Stomach (tissue), 9 donors: ENCODE data around the gene EEF1A2. TPM values are rescaled to one million over a fixed set of nuclear protein-coding genes. Genes with fewer than 3 reads are reported as not detected.
A peak's percentile ranks its signal among the peaks of the same experiment; 100 is the strongest.

Experiments
- DNase-seq, 2 donors: peaks; one replicate each; pipeline versions ENCODE4 v3.0.0 to v3.0.0-alpha.2; 2013 to 2019
- H3K27ac ChIP-seq, 5 donors: fragments of 200-600 bp in 4 of 5; sonication (generic) in 4 of 5; one replicate each; pipeline ENCODE4 v1.5.1; 2013 to 2019; ENCODE audit warnings: mild to moderate bottlenecking in 1 of 5, moderate library complexity in 1 of 5
- H3K27me3 ChIP-seq, 3 donors: fragments of 200-600 bp; sonication (generic); one replicate each; pipeline ENCODE4 v1.5.1; 2017 to 2019; ENCODE audit warnings: mixed run types in 1 of 3
- H3K36me3 ChIP-seq, 4 donors: fragments of 200-600 bp; sonication (generic); 1 replicate in 3 of 4; 2 replicates in 1 of 4; pipeline ENCODE4 v1.5.1; 2016 to 2019
- H3K4me1 ChIP-seq, 4 donors: fragments of 200-600 bp; sonication (generic); one replicate each; pipeline ENCODE4 v1.5.1; 2016 to 2019
- H3K4me3 ChIP-seq, 4 donors: fragments of 200-600 bp; sonication (generic) in 3 of 4; one replicate each; pipeline ENCODE4 v1.5.1; 2016 to 2019; ENCODE audit warnings: mild to moderate bottlenecking in 1 of 4
- H3K9me3 ChIP-seq, 4 donors: fragments of 200-600 bp; sonication (generic); one replicate each; pipeline ENCODE4 v1.5.1; 2016 to 2019
- CTCF ChIP-seq, 7 experiments: fragments of 450-650 bp in 4 of 7; fragments of 200-600 bp in 3 of 7; sonication (generic) in 3 of 7; IDR thresholded peaks; one replicate each; pipeline ENCODE4 v1.5.1; 2016 to 2019; ENCODE audit warnings: antibody characterized with exemption in 7 of 7, control low read depth in 2 of 7, mild to moderate bottlenecking in 1 of 7
- EP300 ChIP-seq: sonication (generic); formaldehyde crosslinking; IDR thresholded peaks from one replicate; pipeline ENCODE4 v1.6.1; 2017; ENCODE audit warnings: antibody characterized with exemption
- POLR2A ChIP-seq, 4 donors: fragments of 450-650 bp; IDR thresholded peaks; one replicate each; pipeline ENCODE4 v1.6.1; 2016; ENCODE audit warnings: antibody characterized with exemption in 4 of 4, control low read depth in 2 of 4, mild to moderate bottlenecking in 1 of 4, moderate library complexity in 1 of 4
- POLR2AphosphoS5 ChIP-seq, 3 donors: sonication (generic); formaldehyde crosslinking; IDR thresholded peaks; one replicate each; pipeline ENCODE4 v1.6.1; 2016; ENCODE audit warnings: antibody characterized with exemption in 3 of 3
- WGBS, 5 donors: extraction: QIAGEN DNeasy Blood & Tissue Kit in 3 of 5; methylation state at CpG; one replicate each; pipeline versions ENCODE4 v1.1.5 to v1.1.7; 2013 to 2018; 5-methylcytosine and 5-hydroxymethylcytosine counted together
- intact Hi-C: fragments of 100-400 bp; cut with DNase I; formaldehyde crosslinking; loops from one replicate; pipeline ENCODE4 v1.15.1; 2023; ENCODE audit warnings: low total_unique reads
- polyA plus RNA-seq, 3 donors: library from polyadenylated mRNA; stranded (reverse); fragments of 200-250 nt; gene quantifications; one replicate each; pipeline ENCODE4 v1.2.3, GENCODE V29; 2013
- total RNA-seq, 5 donors: library from RNA; depleted of rRNA; stranded (reverse); fragments of >200 nt; gene quantifications; one replicate each; pipeline versions ENCODE4 v1.1.0 to v1.2.3, GENCODE V29; 2014 to 2016
- donor health status: healthy with polysubstance abuse.
- donor health status: Bipolar disorder and iron deficiency.
- donor health status: healthy.

EEF1A2 gene
- total and polyA plus RNA-seq, 8 donors = 0.58 to 64.8 (median 23.8) TPM; not detected in 1

- Histone ChIP-seq H3K36me3 (peaks cover 0 to 21% (median 13%) of the 10 kb centered on the region in 4 donors), H3K4me1 (peaks cover 20 to 51% (median 42%) of the 10 kb centered on the region in 4 donors), H3K27me3 (no peaks in the 10 kb centered on the region), H3K4me3 (peak overlapping the region; percentile 77 to 98 (median 91)), H3K9me3 (peaks cover 0 to 8% (median 0%) of the 10 kb centered on the region in 4 donors), H3K27ac (peak overlapping the region; percentile 92 to 99 (median 98))
- TF ChIP-seq EP300 (no peak), POLR2AphosphoS5 (IDR thresholded peaks at IDR 0.05) (peak in 1 of 3 donors; percentile 1), CTCF (IDR thresholded peaks at IDR 0.05) (peak in 1 of 7 experiments; percentile 11), POLR2A (IDR thresholded peaks at IDR 0.05) (no peak)
- peak; percentile 89 to 95 for DNase-seq
- intact Hi-C loops = no loop called here
- 0 to 2% (median 1%) methylated on average over 14 to 68 of the region's 68 CpGs for WGBS, 5 donors
These were observed 22.2 kb upstream of the EEF1A2 start for GRCh38 chr20:63520934-63521601.

- no peaks in the 10 kb centered on the region for H3K27me3 ChIP-seq
- H3K36me3 ChIP-seq = peaks cover 0 to 21% (median 13%) of the 10 kb centered on the region in 4 donors
- TF ChIP-seq EP300 = no peak
- peak; percentile 87 to 98 (median 98) for TF ChIP-seq POLR2AphosphoS5 (IDR thresholded peaks at IDR 0.05)
- peak in 1 of 4 donors; percentile 22 for TF ChIP-seq POLR2A (IDR thresholded peaks at IDR 0.05)
- H3K4me1 ChIP-seq = peaks cover 20 to 47% (median 42%) of the 10 kb centered on the region in 4 donors
- H3K9me3 ChIP-seq = peaks cover 0 to 8% (median 0%) of the 10 kb centered on the region in 4 donors
- DNase-seq = peak; percentile 89 to 95
- peak within 1 kb of the TSS; percentile 77 to 98 (median 91) for H3K4me3 ChIP-seq
- H3K27ac ChIP-seq = peak within 1 kb of the TSS; percentile 92 to 99 (median 98)
- intact Hi-C loops = no loop called here
- 0 to 1% (median 0%) methylated on average over 5 to 64 of the region's 64 CpGs for WGBS, 5 donors
These were observed 21.6 kb upstream of the EEF1A2 start, which contains the start of gene PPDPF for GRCh38 chr20:63520504-63520933. Gene PPDPF (plus strand): TSS chr20:63520765. CDS start chr20:63521309, 544 bp downstream.

GRCh38 chr20:63519668-63520503, 21.0 kb upstream of the EEF1A2 start:
- TF ChIP-seq CTCF (IDR thresholded peaks at IDR 0.05) (peak in 3 of 7 experiments; percentile 15 to 42 (median 18)), EP300 (no peak)
- Histone ChIP-seq H3K36me3 (peaks cover 0 to 21% (median 13%) of the 10 kb centered on the region in 4 donors), H3K4me3 (peak overlapping the region; percentile 77 to 98 (median 91)), H3K27ac (peak overlapping the region; percentile 92 to 99 (median 98)), H3K9me3 (peaks cover 0 to 8% (median 0%) of the 10 kb centered on the region in 4 donors), H3K27me3 (no peaks in the 10 kb centered on the region), H3K4me1 (peaks cover 20 to 47% (median 42%) of the 10 kb centered on the region in 4 donors)
- WGBS, 5 donors = 0 to 3% (median 1%) methylated on average over 44 to 72 of the region's 72 CpGs
- peak in 1 of 2 donors; percentile 90 for DNase-seq
- intact Hi-C loops = no loop called here

DNA sequence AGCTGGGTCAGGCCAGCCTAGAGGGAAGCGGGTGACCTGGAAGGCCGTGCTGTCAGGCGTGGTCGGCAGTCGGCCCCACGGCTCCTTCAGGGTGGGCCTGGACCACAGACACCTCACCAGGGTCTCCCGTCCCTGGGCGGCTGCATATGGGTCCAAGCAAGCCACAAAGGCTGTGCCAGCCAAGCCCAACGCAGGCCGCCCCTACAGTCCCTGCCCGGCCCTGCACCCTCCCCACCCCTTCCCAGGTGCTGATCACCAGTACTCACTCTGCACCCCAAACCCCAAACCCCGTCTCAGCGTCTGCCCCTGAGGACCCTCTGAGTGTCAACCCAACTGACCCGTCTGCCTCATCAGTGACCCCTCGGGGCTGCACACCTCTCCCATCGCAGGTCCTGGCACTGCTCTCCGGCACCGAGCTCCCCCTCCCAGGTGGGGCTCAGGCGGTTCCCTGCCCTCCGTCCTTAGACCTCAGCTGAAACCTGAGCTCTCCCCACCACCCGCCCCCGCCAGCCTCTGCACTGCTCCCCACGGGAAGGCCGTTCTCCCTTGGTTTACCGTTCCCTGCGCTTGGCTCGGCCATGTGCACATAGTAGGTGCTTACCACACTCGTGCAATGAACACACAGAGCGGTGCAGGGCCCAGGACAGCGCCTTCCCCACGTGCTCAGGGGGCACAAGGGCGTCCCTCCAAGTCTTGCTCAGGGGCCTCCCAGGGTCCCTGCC, 20.2 kb upstream of the EEF1A2 start:
- Histone ChIP-seq H3K4me1 (peaks cover 20 to 47% (median 42%) of the 10 kb centered on the region in 4 donors), H3K27ac (peak overlapping the region in 3 of 5 donors; percentile 96 to 99 (median 98)), H3K9me3 (peaks cover 0 to 8% (median 0%) of the 10 kb centered on the region in 4 donors), H3K36me3 (peaks cover 0 to 21% (median 13%) of the 10 kb centered on the region in 4 donors), H3K27me3 (no peaks in the 10 kb centered on the region), H3K4me3 (peak overlapping the region; percentile 77 to 98 (median 91))
- TF ChIP-seq POLR2A (IDR thresholded peaks at IDR 0.05) (no peak), CTCF (IDR thresholded peaks at IDR 0.05) (no peak), EP300 (no peak), POLR2AphosphoS5 (IDR thresholded peaks at IDR 0.05) (no peak)
- peak in 1 of 2 donors; percentile 25 for DNase-seq
- intact Hi-C loops = no loop called here
- 58 to 71% (median 66%) methylated on average over 27 to 32 of the region's 32 CpGs for WGBS, 5 donors
